GM19324 (cell line): ENCODE measurements around the gene SRM.
"Not testable (repeated sequence)": the region's sequence is repeated elsewhere in the genome, so short reads cannot be mapped to it uniquely, and the experiment has no call there.

ENCODE experiments used
- ATAC-seq: cut with Tn5 transposase; IDR thresholded peaks from one replicate; pipeline ENCODE4 v1.9.1; 2021; ENCODE audit warnings: mild to moderate bottlenecking, moderate library complexity; ENCODE audit not compliant: unreplicated experiment, low FRiP score

SRM gene

GRCh38 chr1:11065796-11066195, 6.0 kb upstream of the SRM start:
- no peak for ATAC-seq

- ATAC-seq: no peak
These were observed 5.1 kb upstream of the SRM start for GRCh38 chr1:11064942-11065341.

- not testable (repeated sequence) for ATAC-seq
These were observed 4.2 kb upstream of the SRM start for GRCh38 chr1:11063937-11064537.

GRCh38 chr1:11062965-11063401, 3.2 kb upstream of the SRM start:
- no peak for ATAC-seq

GRCh38 chr1:11061652-11062365, 2.0 kb upstream of the SRM start:
- no peak for ATAC-seq

GRCh38 chr1:11059155-11059967, 457 bp downstream of the SRM start:
- ATAC-seq: peak; percentile 24

- ATAC-seq: no peak
These were observed 1.1 kb downstream of the SRM start for GRCh38 chr1:11058595-11059154.

GRCh38 chr1:11058026-11058425, 1.8 kb downstream of the SRM start:
- no peak for ATAC-seq

GRCh38 chr1:11057477-11057876, 2.3 kb downstream of the SRM start:
- ATAC-seq: no peak

- ATAC-seq: no peak
These were observed 3.3 kb downstream of the SRM start for GRCh38 chr1:11056504-11056903.

GRCh38 chr1:11055676-11056075, 4.1 kb downstream of the SRM start:
- no peak for ATAC-seq

- ATAC-seq: no peak
These were observed 5.2 kb downstream of the SRM start for GRCh38 chr1:11054666-11055065.

- no peak for ATAC-seq
These were observed 5.6 kb downstream of the SRM start for GRCh38 chr1:11054181-11054580.

GRCh38 chr1:11053758-11054137, 6.1 kb downstream of the SRM start:
- ATAC-seq: no peak

GRCh38 chr1:11052839-11053757, 6.7 kb downstream of the SRM start:
- ATAC-seq: no peak

- ATAC-seq: no peak
These were observed 7.9 kb downstream of the SRM start for GRCh38 chr1:11051781-11052511.

GRCh38 chr1:11051121-11051520, 8.7 kb downstream of the SRM start:
- ATAC-seq: not testable (repeated sequence)

- ATAC-seq: no peak
These were observed 13.0 kb downstream of the SRM start, which contains the start of gene MASP2 for GRCh38 chr1:11046625-11047365. MASP2 (minus strand) TSS chr1:11047239; CDS start chr1:11047207, 32 bp downstream.

GRCh38 chr1:11046270-11046566, 13.6 kb downstream of the SRM start:
- ATAC-seq: no peak
